Thyroid gland (tissue), 4 donors: ENCODE results near the gene ASPSCR1.

Source experiments
- CTCF ChIP-seq, 6 experiments: fragments of 200-600 bp in 3 of 6; fragments of 450-650 bp in 3 of 6; sonication (generic) in 3 of 6; IDR thresholded peaks; one replicate each; pipeline ENCODE4 v1.5.1; 2016 to 2019; ENCODE audit warnings: antibody characterized with exemption in 6 of 6, mild to moderate bottlenecking in 2 of 6, inconsistent platforms in 1 of 6, moderate library complexity in 1 of 6
- POLR2A ChIP-seq, 2 donors: fragments of 450-650 bp; IDR thresholded peaks; one replicate each; pipeline ENCODE4 v1.6.1; 2017; ENCODE audit warnings: antibody characterized with exemption in 2 of 2, mild to moderate bottlenecking in 2 of 2, moderate library complexity in 1 of 2

GRCh38 chr17:81941484-81942166 is 35.8 kb upstream of the ASPSCR1 start:
- TF ChIP-seq CTCF (IDR thresholded peaks at IDR 0.05) (no peak), POLR2A (IDR thresholded peaks at IDR 0.05) (no peak)
